Ishikawa (cell line): ENCODE measurements around the gene KCNAB1.

Experiments used
- CEBPB ChIP-seq: IDR thresholded peaks from 2 replicates; pipeline ENCODE4 v1.6.1; 2012
- EP300 ChIP-seq: IDR thresholded peaks from 2 replicates; pipeline ENCODE4 v1.6.1; 2012; ENCODE audit warnings: borderline replicate concordance
- FOXM1 ChIP-seq: IDR thresholded peaks from 2 replicates; pipeline ENCODE4 v1.6.1; 2012; ENCODE audit warnings: low read depth, borderline replicate concordance
- MAX ChIP-seq: IDR thresholded peaks from 2 replicates; pipeline ENCODE4 v1.6.1; 2012
- REST ChIP-seq: IDR thresholded peaks from 2 replicates; pipeline ENCODE4 v1.6.1; 2012; ENCODE audit warnings: low read depth, mild to moderate bottlenecking
- YY1 ChIP-seq: IDR thresholded peaks from 2 replicates; pipeline ENCODE4 v1.6.1; 2012; ENCODE audit warnings: low read depth

- TF ChIP-seq EP300: no peak
- no peak for TF ChIP-seq CEBPB
- no peak for TF ChIP-seq REST
- TF ChIP-seq MAX: no peak
- no peak for TF ChIP-seq FOXM1
- no peak for TF ChIP-seq YY1
Measured at GRCh38 chr3:156465194-156465593, 344.8 kb downstream of the KCNAB1 start.
